Heart right ventricle (tissue), 16 donors: ENCODE measurements around the gene NAT9. TPM values are rescaled to one million over a fixed set of nuclear protein-coding genes. Genes with fewer than 3 reads are reported as not detected.

Source experiments
- ATAC-seq, 8 donors: fragments of 200-7000 bp; cut with Tn5 transposase; one replicate each; pipeline ENCODE4 v1.9.1; 2020; ENCODE audit warnings: mild to moderate bottlenecking in 8 of 8, moderate library complexity in 8 of 8, moderate number of reproducible peaks in 1 of 8
- DNase-seq, 2 donors: peaks; one replicate each; pipeline ENCODE4 v3.0.0-alpha.2; 2020
- H3K27ac ChIP-seq, 10 donors: fragments of 200-600 bp; sonication (generic) in 2 of 10; one replicate each; pipeline versions ENCODE4 v1.5.0 to v1.8.0; 2020 to 2022; ENCODE audit warnings: mild to moderate bottlenecking in 3 of 10
- H3K27me3 ChIP-seq, 7 donors: fragments of 200-600 bp; one replicate each; pipeline ENCODE4 v1.8.0; 2021 to 2022; ENCODE audit warnings: mild to moderate bottlenecking in 2 of 7
- H3K36me3 ChIP-seq, 9 donors: fragments of 200-600 bp; sonication (generic) in 1 of 9; one replicate each; pipeline versions ENCODE4 v1.5.0 to v1.8.0; 2020 to 2022; ENCODE audit warnings: mild to moderate bottlenecking in 2 of 9
- H3K4me1 ChIP-seq, 9 donors: fragments of 200-600 bp; sonication (generic) in 1 of 9; one replicate each; pipeline versions ENCODE4 v1.5.0 to v1.8.0; 2020 to 2022; ENCODE audit warnings: mild to moderate bottlenecking in 4 of 9
- H3K4me3 ChIP-seq, 10 donors: fragments of 200-600 bp; sonication (generic) in 2 of 10; one replicate each; pipeline versions ENCODE4 v1.5.0 to v1.8.0; 2020 to 2022; ENCODE audit warnings: mild to moderate bottlenecking in 7 of 10, moderate library complexity in 2 of 10
- H3K9me3 ChIP-seq, 11 donors: fragments of 200-600 bp in 10 of 11; sonication (generic) in 2 of 11; one replicate each; pipeline versions ENCODE4 v1.5.0 to v1.8.0; 2013 to 2022; ENCODE audit warnings: mild to moderate bottlenecking in 2 of 11, control low read depth in 1 of 11, moderate library complexity in 1 of 11
- CTCF ChIP-seq, 9 donors: fragments of 200-600 bp; sonication (generic) in 2 of 9; IDR thresholded peaks; one replicate each; pipeline versions ENCODE4 v1.5.0 to v1.8.0; 2021 to 2022; ENCODE audit warnings: antibody characterized with exemption in 9 of 9, mild to moderate bottlenecking in 5 of 9, moderate library complexity in 1 of 9
- WGBS, 2 donors: extraction: QIAGEN DNeasy Blood & Tissue Kit; methylation state at CpG; one replicate each; pipeline ENCODE4 v1.1.7; 2013; ENCODE audit warnings: inconsistent platforms in 1 of 2; 5-methylcytosine and 5-hydroxymethylcytosine counted together
- intact Hi-C, 10 donors: fragments of 100-400 bp; cut with DNase I; formaldehyde crosslinking; loops; one replicate each; pipeline versions ENCODE4 v1.11.1 to v1.14.2; 2022
- microRNA-seq, 2 donors: library from miRNA; unstranded; fragments of <30 nt; microRNA quantifications; one replicate each; pipeline ENCODE4 v1.2.0, GENCODE V29; 2021
- polyA plus RNA-seq, 2 donors: library from polyadenylated mRNA; stranded (reverse); fragments of 200-250 nt; gene quantifications; one replicate each; pipeline ENCODE4 v1.2.3, GENCODE V29; 2013
- total RNA-seq, 10 donors: library from RNA; stranded (reverse); fragmentation: NEBNext Ultra II Directional in 3 of 10; extraction: Animal tissue kit (Norgen Biotek cat#: 25700) in 3 of 10; gene quantifications; one replicate each; pipeline versions ENCODE4 v1.2.1 to v1.2.4, GENCODE V29; 2021 to 2023
- donor health status: Arrhythmogenic right ventricular cardiomyopathy.
- donor health status: ischemic (EF 13 %, LVEDD 7.1; RV severe dilation, severe dysfunction).
- donor health status: healthy with polysubstance abuse.
- donor health status: DM: no; HTN: yes; CAD: no.
- donor health status: DM: no; HTN: no; CAD: no.
- donor health status: ischemic (EF 25% LVEDD 6.9; RV normal size, moderate dysfunction).
- donor health status: ischemic (EF 25% LVEDD 5.7; RV mildly dilated, moderate dysfunction).
- donor health status: healthy.
- donor health status: DM: yes; HTN: yes; CAD: no.
- donor health status: Ischemic cardiomyopathy.
- donor health status: ischemic (EF 35%, LVEDD 5.7; RV mildly dilated, moderate dysfunction).
- donor health status: nonischemic (EF 11% LVEDD 7.7; RV severe dilation, severe dysfunction).
- donor health status: DM: yes; HTN: yes; CAD: no.
- donor health status: PGD.
- donor health status: ischemic (EF 29% LVEDD 5.4; RV normal size, mild dysfunction).
- donor health status: nonischemic (EF 23%, LVEDD 6.1; RV moderate dilation, normal function).

Gene NAT9
- total and polyA plus RNA-seq, 12 donors = 10.6 to 42.9 (median 17.1) TPM

GRCh38 chr17:74728033-74728701, 48.0 kb downstream of the NAT9 start:
- H3K4me1 ChIP-seq = peaks cover 0 to 17% (median 0%) of the 10 kb centered on the region in 9 donors
- no peaks in the 10 kb centered on the region for H3K36me3 ChIP-seq
- H3K9me3 ChIP-seq = no peaks in the 10 kb centered on the region
- ATAC-seq (no peak), DNase-seq (no peak)
- WGBS, 2 donors = 90 to 92% methylated on average over 3 of the region's 3 CpGs
- H3K27me3 ChIP-seq = peaks cover 0 to 22% (median 12%) of the 10 kb centered on the region in 7 donors
- H3K4me3 ChIP-seq = no peak overlapping the region
- intact Hi-C loops = no loop called here
- no peak overlapping the region for H3K27ac ChIP-seq
- no peak for TF ChIP-seq CTCF (IDR thresholded peaks at IDR 0.05)

GRCh38 chr17:74725111-74725510, 51.0 kb downstream of the NAT9 start:
- Histone ChIP-seq H3K27ac (no peak overlapping the region), H3K4me1 (peaks cover 0 to 4% (median 0%) of the 10 kb centered on the region in 9 donors), H3K36me3 (no peaks in the 10 kb centered on the region), H3K4me3 (no peak overlapping the region), H3K27me3 (peaks cover 0 to 14% (median 0%) of the 10 kb centered on the region in 7 donors), H3K9me3 (peaks cover 0 to 4% (median 0%) of the 10 kb centered on the region in 11 donors)
- TF ChIP-seq CTCF (IDR thresholded peaks at IDR 0.05) = no peak
- WGBS, 2 donors = 68 to 80% methylated on average over 3 of the region's 3 CpGs
- intact Hi-C loops = no loop called here
- DNase-seq = no peak
- ATAC-seq = no peak

- no peak for DNase-seq
- intact Hi-C loops = no loop called here
- no peak overlapping the region for H3K27ac ChIP-seq
- no peak overlapping the region for H3K4me3 ChIP-seq
- no peaks in the 10 kb centered on the region for H3K4me1 ChIP-seq
- H3K36me3 ChIP-seq = no peaks in the 10 kb centered on the region
- TF ChIP-seq CTCF (IDR thresholded peaks at IDR 0.05) = no peak
- H3K27me3 ChIP-seq = peaks cover 0 to 14% (median 0%) of the 10 kb centered on the region in 7 donors
- peaks cover 0 to 4% (median 0%) of the 10 kb centered on the region in 11 donors for H3K9me3 ChIP-seq
- WGBS, 2 donors = 58 to 63% methylated on average over 5 of the region's 5 CpGs
- ATAC-seq = no peak
Measured at GRCh38 chr17:74723891-74724290, 52.3 kb downstream of the NAT9 start.

GRCh38 chr17:74722782-74723181, 53.4 kb downstream of the NAT9 start:
- DNase-seq = no peak
- Histone ChIP-seq H3K4me1 (no peaks in the 10 kb centered on the region), H3K27me3 (peaks cover 0 to 14% (median 0%) of the 10 kb centered on the region in 7 donors), H3K9me3 (peaks cover 0 to 4% (median 0%) of the 10 kb centered on the region in 11 donors), H3K36me3 (no peaks in the 10 kb centered on the region), H3K27ac (no peak overlapping the region), H3K4me3 (no peak overlapping the region)
- no peak for TF ChIP-seq CTCF (IDR thresholded peaks at IDR 0.05)
- intact Hi-C loops = no loop called here
- ATAC-seq = no peak
- 94% methylated on average over 4 of the region's 4 CpGs for WGBS, 2 donors

Small RNA genes within 50 kb of the gene (microRNA-seq; reads per million reads assigned to microRNA genes)
- 15.6 to 21.5 reads per million in 2 donors for gene MIR3615

Other genes starting within 250 kb of the NAT9 start
- 1 to 10 TPM in 1 of 10 donors, under 1 TPM in 5, not detected in 4; 0.14 to 1.7 (median 0.26) TPM for gene CD300LB, start 244.9 kb downstream of the NAT9 start, total RNA-seq
- under 1 TPM in 1 of 2 donors, not detected in 1; 0.25 TPM for gene CD300LB, start 244.9 kb downstream of the NAT9 start, polyA plus RNA-seq
- 1 to 10 TPM in 1 of 10 donors, under 1 TPM in 9; 0.21 to 3.2 (median 0.55) TPM for gene CD300C, start 230.2 kb downstream of the NAT9 start, total RNA-seq
- gene CD300C, start 230.2 kb downstream of the NAT9 start, polyA plus RNA-seq = under 1 TPM; 0.22 to 0.65 TPM
- under 1 TPM in 2 of 10 donors, not detected in 8; 0.49 to 0.97 TPM for gene CD300H, start 208.8 kb downstream of the NAT9 start, total RNA-seq
- not detected for gene CD300H, start 208.8 kb downstream of the NAT9 start, polyA plus RNA-seq
- gene CD300LD, start 184.1 kb downstream of the NAT9 start, total RNA-seq = not detected
- not detected for gene CD300LD, start 184.1 kb downstream of the NAT9 start, polyA plus RNA-seq
- 1 to 10 TPM in 1 of 10 donors, under 1 TPM in 9; 0.20 to 4.9 (median 0.35) TPM for gene CD300E, start 152.6 kb downstream of the NAT9 start, total RNA-seq
- gene CD300E, start 152.6 kb downstream of the NAT9 start, polyA plus RNA-seq = under 1 TPM; 0.07 to 0.91 TPM
- gene CD300LF, start 63.4 kb downstream of the NAT9 start, total RNA-seq = 1 to 10 TPM in 1 of 10 donors, under 1 TPM in 6, not detected in 3; 0.13 to 4.5 (median 0.34) TPM
- gene CD300LF, start 63.4 kb downstream of the NAT9 start, polyA plus RNA-seq = under 1 TPM; 0.15 to 0.36 TPM
- 1 to 10 TPM in 9 of 10 donors, under 1 TPM in 1; 0.95 to 2.8 (median 1.6) TPM for gene RAB37, start 39.1 kb downstream of the NAT9 start, total RNA-seq
- 1 to 10 TPM in 1 of 2 donors, under 1 TPM in 1; 0.93 to 2.7 TPM for gene RAB37, start 39.1 kb downstream of the NAT9 start, polyA plus RNA-seq
- 10 to 100 TPM in 6 of 10 donors, 1 to 10 TPM in 4; 6.7 to 33.4 (median 12.7) TPM for gene NHERF1, start 27.7 kb downstream of the NAT9 start, total RNA-seq
- 10 to 100 TPM in 1 of 2 donors, 1 to 10 TPM in 1; 6.9 to 24.5 TPM for gene NHERF1, start 27.7 kb downstream of the NAT9 start, polyA plus RNA-seq
- gene GRIN2C, start 83.5 kb upstream of the NAT9 start, total RNA-seq = under 1 TPM; 0.13 to 0.66 (median 0.27) TPM
- under 1 TPM; 0.44 to 0.61 TPM for gene GRIN2C, start 83.5 kb upstream of the NAT9 start, polyA plus RNA-seq
- 1 to 10 TPM; 2.4 to 6.3 (median 3.9) TPM for gene FDXR, start 96.6 kb upstream of the NAT9 start, total RNA-seq
- 1 to 10 TPM; 3.3 to 5.3 TPM for gene FDXR, start 96.6 kb upstream of the NAT9 start, polyA plus RNA-seq
- not detected for gene FADS6, start 117.3 kb upstream of the NAT9 start, total RNA-seq
- not detected for gene FADS6, start 117.3 kb upstream of the NAT9 start, polyA plus RNA-seq
- not detected for gene USH1G, start 146.9 kb upstream of the NAT9 start, total RNA-seq
- not detected for gene USH1G, start 146.9 kb upstream of the NAT9 start, polyA plus RNA-seq
- gene OTOP2, start 147.9 kb upstream of the NAT9 start, total RNA-seq = not detected
- not detected for gene OTOP2, start 147.9 kb upstream of the NAT9 start, polyA plus RNA-seq
- not detected for gene OTOP3, start 159.6 kb upstream of the NAT9 start, total RNA-seq
- not detected for gene OTOP3, start 159.6 kb upstream of the NAT9 start, polyA plus RNA-seq
- gene HID1, start 196.4 kb upstream of the NAT9 start, total RNA-seq = 10 to 100 TPM in 4 of 10 donors, 1 to 10 TPM in 6; 3.9 to 15.5 (median 9.5) TPM
- gene HID1, start 196.4 kb upstream of the NAT9 start, polyA plus RNA-seq = 10 to 100 TPM in 1 of 2 donors, 1 to 10 TPM in 1; 8.0 to 23.8 TPM
- gene CDR2L, start 211.3 kb upstream of the NAT9 start, total RNA-seq = 10 to 100 TPM; 10.8 to 25.3 (median 16.3) TPM
- gene CDR2L, start 211.3 kb upstream of the NAT9 start, polyA plus RNA-seq = 10 to 100 TPM in 1 of 2 donors, 1 to 10 TPM in 1; 8.5 to 11.9 TPM
- gene MRPL58, start 236.3 kb upstream of the NAT9 start, total RNA-seq = 10 to 100 TPM; 43.7 to 64.1 (median 51.7) TPM
- 10 to 100 TPM; 71.8 to 72.3 TPM for gene MRPL58, start 236.3 kb upstream of the NAT9 start, polyA plus RNA-seq